Breast epithelium (tissue), 3 donors: Measurements from ENCODE around the gene BEST1.

Experiments
- CTCF ChIP-seq, 3 donors: fragments of 450-650 bp; IDR thresholded peaks; one replicate each; pipeline ENCODE4 v1.5.1; 2016 to 2017; ENCODE audit warnings: antibody characterized with exemption in 3 of 3, mild to moderate bottlenecking in 3 of 3, moderate library complexity in 3 of 3
- POLR2A ChIP-seq: fragments of 450-650 bp; IDR thresholded peaks from one replicate; pipeline ENCODE4 v1.6.1; 2016; ENCODE audit warnings: antibody characterized with exemption, mild to moderate bottlenecking, moderate library complexity
- POLR2AphosphoS5 ChIP-seq, 3 donors: sonication (generic); formaldehyde crosslinking; IDR thresholded peaks; one replicate each; pipeline ENCODE4 v1.6.1; 2017; ENCODE audit warnings: antibody characterized with exemption in 3 of 3

- TF ChIP-seq POLR2AphosphoS5 (IDR thresholded peaks at IDR 0.05) (peak in 2 of 3 donors; percentile 29 to 70), CTCF (IDR thresholded peaks at IDR 0.05) (no peak), POLR2A (peak; percentile 16)
These were observed 32.6 kb upstream of the BEST1 start, which contains the start of gene RAB3IL1 for GRCh38 chr11:61917334-61918109.
